Stimulated activated CD4-positive, alpha-beta T cell treated with anti-CD3 and anti-CD28 coated beads, Interleukin-2, amount 100 ng/mL, for 48 hours (primary cell): ENCODE data around the gene KDM8.

Experiments
- DNase-seq, 2 donors: peaks; one replicate each; pipeline ENCODE4 v3.0.0-alpha.2; 2020

The KDM8 gene

DNA sequence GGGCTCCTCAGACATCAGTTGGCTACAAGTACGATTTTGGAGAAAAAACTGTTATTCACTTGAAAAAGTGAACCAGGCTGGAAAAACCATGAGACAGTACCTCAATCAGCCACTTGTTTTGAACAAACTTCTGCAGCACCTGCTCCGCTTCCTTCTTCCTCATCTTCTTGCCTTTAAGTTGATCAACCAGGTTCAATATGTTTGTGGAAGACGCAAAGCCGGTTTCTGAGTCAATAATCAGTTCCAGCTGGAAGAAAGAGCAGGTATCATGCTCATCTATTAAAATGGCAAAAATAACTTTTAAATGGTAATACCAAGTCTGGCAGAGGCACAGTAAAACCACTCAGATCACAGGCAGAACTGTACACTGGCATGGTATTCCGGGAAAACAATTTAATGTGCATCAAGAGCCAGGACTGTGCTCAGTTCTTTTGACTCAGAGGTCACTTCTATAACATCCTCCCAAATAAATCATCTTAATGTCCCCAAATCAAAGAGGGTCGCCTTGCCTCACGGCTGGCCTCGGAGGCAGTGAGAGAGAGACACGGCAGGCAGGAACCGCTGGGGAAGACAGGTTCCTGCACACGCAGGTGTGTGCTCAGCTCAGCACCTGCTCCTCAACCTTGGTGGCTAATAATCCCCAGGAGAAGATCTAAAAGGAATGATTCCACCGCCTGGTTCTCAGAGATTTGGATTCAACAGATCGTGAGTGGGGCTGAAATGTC is 29.7 kb downstream of the KDM8 start:
- no peak for DNase-seq

DNA sequence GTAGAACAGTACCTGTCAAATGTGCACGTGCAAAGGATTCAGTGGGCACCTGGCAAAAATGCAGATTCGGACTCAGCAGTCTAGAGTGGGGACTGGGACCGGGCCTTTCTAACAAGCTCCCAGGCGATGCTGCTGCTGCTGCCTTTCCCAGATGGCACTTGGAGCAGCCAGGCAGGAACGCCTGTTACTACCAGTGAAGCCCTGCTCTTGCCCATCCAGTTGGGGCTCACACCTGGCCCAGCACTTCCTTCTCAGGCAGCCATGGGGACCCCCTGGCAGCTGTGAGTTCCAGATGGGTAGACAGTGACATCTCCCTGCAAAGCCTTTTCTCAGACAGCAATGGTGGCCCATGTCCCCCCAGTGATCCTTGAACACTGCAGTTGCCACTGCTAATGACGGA is 30.4 kb downstream of the KDM8 start:
- DNase-seq: no peak

DNA sequence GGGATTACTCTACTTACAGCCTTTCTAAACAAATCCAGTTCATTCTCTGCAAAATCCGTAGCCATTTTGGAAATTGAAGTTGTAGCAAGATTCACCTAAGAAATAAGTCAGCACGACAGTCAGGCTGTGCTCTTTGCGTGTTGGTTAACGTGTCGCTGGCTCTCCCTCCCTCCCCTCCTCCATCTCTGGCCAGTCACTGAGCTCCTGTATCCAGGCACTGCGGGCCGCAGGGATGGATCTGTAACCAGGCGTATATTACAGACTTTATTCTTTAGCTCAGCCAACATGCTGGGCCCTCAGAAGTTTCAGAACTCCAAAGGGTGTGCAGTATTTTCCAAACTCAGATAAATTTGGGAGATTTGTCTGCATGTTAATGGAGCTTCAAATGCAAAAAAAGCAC is 30.8 kb downstream of the KDM8 start:
- no peak for DNase-seq

- no peak for DNase-seq
Measured at GRCh38 chr16:27234603-27235002, 31.3 kb downstream of the KDM8 start.

- DNase-seq: peak; percentile 64 to 65
Measured at GRCh38 chr16:27235055-27235937, 32.0 kb downstream of the KDM8 start.

- no peak for DNase-seq
Measured at GRCh38 chr16:27235938-27236245, 32.6 kb downstream of the KDM8 start.

DNA sequence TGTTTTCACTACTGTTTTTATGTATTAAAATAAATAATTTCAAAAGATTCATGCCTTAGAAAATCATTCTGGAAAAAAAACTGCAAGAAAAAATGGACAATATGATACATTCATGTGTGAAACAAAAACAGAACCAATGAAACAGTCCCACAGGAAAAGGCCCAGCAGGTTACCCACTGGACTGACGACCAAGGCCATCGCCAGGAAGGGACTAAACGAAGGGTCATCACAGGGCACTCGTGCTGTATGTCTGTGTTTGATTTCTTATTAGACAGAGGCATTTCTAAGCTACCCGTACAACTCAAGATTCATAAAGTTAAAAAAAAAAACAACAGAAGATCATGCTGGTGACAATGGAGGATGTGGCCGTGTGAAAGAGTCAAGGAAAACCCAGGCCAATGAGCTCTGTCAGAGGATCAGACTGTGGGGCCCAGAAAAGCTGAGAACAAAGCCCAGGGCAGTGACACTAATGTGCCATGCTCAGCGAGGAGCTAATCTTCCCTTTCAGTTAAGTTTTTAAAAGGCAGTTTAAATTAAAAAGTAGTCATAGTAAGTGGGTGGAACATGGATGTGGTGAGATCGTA is 33.4 kb downstream of the KDM8 start:
- no peak for DNase-seq

DNA sequence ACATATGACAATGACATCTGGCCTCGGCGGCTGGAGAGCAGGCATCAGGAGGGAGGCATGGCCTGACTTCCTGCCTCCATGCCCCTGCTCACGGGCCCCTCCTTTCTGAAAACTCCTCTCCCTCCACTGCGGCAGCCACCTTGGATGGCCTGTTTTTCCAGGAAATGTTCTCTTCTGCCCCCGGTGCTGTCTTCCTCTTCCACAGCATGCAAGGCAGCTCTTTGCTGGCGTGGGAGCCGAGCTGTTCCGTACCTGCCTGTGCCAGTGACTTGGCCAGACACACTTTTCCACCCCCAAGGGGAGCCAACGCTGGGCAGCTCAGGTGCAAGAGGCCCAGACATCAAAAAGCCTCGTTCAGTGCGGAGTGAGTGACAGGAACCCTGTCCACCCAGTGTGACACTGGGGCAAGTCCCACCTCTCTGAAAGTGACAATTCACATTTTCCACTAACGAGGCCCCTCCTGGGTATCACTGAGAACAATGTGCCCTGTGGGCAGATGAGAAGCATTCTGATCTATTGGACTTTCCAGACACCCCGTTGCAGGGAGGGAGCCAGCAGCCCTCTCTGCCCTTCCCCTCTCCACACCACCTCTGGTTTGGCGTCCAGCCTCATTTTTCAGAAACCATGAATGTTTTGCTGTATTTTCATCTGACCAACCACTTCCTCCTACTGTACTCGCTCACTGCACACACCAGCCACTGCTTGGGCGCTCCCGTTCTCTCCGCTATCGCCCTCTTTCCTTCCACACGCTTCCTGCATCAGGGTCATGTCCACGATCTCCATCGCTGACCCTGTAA is 34.1 kb downstream of the KDM8 start:
- peak; percentile 66 to 72 for DNase-seq

DNA sequence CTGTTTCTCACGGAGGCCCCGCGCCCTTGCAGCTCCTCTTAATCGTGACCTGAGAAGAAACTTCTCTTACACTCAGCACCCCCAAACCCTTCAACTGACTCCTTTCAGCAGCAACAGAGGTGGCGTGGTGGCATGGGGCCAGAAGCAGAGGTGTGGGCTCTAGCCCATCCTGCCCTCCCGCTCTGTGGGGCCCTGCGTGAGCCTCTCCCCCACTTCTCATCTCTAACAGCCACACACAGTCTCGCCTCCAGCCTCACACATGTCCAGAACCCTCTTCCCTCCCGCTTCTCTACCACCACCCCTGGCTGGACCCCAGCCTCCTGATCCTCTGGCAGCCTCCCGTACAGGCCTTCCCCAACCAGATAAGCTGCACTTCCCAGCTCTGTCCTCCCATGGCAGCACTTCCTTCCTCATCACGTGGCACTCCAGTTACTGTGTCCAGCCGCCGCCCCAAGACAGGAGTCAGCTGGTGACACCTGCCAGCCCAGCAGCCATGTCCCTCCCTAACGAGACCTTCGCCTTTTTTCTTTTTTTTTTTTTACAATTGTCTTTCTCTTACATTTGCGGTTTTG is 34.8 kb downstream of the KDM8 start:
- peak in 1 of 2 donors; percentile 43 for DNase-seq

DNA sequence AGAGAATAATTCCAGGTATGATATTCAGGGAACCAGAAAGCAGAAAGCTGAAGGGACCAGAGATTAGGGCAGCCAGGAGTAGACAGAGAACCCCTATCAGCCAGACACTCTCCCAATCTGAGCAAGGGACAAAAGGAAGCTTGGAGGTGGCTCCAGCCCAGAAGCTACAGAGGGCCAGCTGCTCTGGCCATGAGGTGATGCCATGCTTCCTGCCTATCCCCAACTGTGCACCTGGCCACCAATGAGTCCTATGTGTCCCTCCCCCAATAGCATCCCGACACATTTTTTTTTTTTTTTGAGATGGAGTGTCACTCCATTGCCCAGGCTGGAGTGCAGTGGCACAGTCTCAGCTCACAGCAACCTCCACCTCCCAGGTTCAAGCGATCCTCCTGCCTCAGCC is 35.3 kb downstream of the KDM8 start:
- DNase-seq: no peak

DNA sequence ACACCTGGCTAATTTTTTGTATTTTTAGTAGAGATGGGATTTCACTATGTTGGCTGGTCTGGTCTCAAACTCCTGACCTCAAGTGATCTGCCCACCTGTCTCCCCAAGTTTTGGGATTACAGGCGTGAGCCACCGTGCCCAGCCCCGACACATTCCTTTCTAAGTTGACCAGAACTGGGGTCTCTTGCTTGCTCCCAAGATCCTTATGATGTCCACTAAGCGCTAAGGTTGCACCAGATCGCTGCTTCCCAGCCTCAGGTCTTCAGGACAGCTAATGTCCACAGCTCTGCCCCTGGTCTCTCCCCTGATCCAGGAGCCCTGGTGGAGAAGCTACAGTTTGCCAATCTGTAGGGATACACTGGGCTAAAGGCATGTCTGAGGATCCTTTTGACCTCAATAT is 35.7 kb downstream of the KDM8 start:
- no peak for DNase-seq

GRCh38 chr16:27239906-27240655 is 36.8 kb downstream of the KDM8 start:
- no peak for DNase-seq

GRCh38 chr16:27240948-27241531 is 37.7 kb downstream of the KDM8 start:
- no peak for DNase-seq

DNA sequence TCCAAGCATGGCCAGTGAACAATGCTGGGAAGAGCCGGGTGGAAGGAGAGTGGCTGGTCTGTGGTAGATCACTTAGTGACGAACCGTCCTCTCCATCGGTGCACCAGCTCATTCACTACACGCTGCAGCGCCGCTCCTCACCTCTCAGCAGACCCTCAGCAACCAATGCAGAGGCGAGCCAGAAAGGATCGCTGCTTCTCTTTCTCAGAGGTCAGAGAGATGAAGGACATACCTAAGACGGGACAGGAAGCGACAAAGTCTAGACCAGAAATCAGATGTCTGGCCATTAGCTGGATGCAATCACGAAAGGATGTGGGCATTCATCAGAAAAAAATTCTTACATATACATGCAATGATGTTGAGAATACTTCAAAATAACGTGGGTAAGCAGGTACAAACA is 38.3 kb downstream of the KDM8 start:
- no peak for DNase-seq

DNA sequence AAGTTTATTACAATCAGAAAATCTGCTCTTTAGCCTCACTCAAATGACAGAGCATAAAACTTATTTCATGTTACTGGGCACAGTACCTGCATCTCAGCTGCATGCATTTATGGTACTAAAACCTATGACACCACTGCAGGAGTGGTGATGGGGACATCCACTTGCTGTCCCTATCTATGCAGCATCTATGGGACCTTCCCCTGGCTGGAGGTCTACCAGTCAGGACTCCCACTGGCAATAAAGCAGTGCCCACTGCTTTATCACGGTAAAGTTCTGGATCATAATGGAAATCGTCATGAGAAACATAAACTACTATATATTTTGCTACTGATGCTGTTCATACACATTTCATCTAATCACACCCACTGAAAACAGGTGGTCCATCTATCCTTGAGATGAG is 39.1 kb downstream of the KDM8 start:
- DNase-seq: no peak

- DNase-seq: no peak
Measured at GRCh38 chr16:27242868-27243590, 39.7 kb downstream of the KDM8 start.

GRCh38 chr16:27243725-27244362 is 40.5 kb downstream of the KDM8 start:
- no peak for DNase-seq

DNA sequence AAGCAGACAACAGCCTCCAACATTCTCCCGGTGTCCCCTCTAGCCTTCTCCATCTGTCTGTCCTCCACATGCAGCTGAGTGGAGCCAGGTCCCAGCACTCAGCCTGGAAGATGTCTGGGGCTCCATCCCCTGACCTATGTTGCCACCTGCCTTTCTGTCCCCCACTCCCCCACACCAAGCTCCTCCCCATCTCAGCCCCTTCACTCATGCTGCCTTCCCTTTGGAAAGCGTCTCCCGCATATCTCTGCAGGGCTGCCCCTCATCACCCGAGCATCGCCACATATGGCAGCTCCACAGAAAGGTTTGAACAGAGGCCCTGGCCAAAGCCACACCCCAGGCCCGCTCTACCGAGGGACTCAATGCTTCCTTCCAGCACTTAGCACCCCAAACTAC is 41.0 kb downstream of the KDM8 start:
- no peak for DNase-seq

- DNase-seq: peak; percentile 45 to 53
Measured at GRCh38 chr16:27245276-27246172, 42.2 kb downstream of the KDM8 start.
